ENCODE measurements around the gene CD244.

DNA sequence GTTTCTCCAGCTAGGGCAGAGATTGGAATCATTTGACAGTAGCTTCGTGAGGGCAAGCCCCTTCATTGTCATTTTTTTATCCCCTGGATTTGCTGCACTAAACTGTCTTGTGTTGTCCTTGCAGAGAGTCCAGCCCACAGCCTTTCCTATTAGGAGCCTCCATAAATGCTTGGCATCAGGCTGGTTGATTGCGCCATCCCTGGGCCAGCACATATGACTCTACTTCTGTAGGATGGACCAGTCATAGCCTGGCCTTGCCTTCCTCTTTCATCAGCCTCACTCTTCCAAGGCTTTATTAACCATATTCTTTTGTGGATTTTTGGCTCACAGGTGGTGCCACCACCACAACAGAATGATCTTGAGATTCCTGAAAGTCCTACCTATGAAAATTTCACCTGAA, 35.3 kb downstream of the CD244 start:
- TF ChIP-seq, protein P1, sequence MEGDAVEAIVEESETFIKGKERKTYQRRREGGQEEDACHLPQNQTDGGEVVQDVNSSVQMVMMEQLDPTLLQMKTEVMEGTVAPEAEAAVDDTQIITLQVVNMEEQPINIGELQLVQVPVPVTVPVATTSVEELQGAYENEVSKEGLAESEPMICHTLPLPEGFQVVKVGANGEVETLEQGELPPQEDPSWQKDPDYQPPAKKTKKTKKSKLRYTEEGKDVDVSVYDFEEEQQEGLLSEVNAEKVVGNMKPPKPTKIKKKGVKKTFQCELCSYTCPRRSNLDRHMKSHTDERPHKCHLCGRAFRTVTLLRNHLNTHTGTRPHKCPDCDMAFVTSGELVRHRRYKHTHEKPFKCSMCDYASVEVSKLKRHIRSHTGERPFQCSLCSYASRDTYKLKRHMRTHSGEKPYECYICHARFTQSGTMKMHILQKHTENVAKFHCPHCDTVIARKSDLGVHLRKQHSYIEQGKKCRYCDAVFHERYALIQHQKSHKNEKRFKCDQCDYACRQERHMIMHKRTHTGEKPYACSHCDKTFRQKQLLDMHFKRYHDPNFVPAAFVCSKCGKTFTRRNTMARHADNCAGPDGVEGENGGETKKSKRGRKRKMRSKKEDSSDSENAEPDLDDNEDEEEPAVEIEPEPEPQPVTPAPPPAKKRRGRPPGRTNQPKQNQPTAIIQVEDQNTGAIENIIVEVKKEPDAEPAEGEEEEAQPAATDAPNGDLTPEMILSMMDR (IDR thresholded peaks at IDR 0.05): no peak
- TF ChIP-seq POLR2A (IDR thresholded peaks at IDR 0.05): no peak
